HEK293 (cell line): Measurements from ENCODE around the gene CDSN.

Source experiments
- CTCF ChIA-PET: fragments of 350-600 bp; formaldehyde crosslinking; extraction: SDS; loops from one replicate; lab custom pipeline; 2021; ENCODE audit warnings: antibody characterized with exemption; lab: Yijun Ruan, JAX
- POLR2A ChIA-PET: fragments of 300-600 bp; formaldehyde crosslinking; extraction: SDS; loops from one replicate; lab custom pipeline; 2020; ENCODE audit warnings: antibody characterized with exemption, inconsistent platforms; lab: Yijun Ruan, JAX
- H3K27ac ChIP-seq: fragments of 200-500 bp; sonication (Bioruptor generic); 2 replicates; pipeline ENCODE4 v1.5.1; 2014; ENCODE audit warnings: low read depth, low read length, control low read depth, inconsistent platforms; ENCODE audit errors: extremely low read depth
- H3K36me3 ChIP-seq, 2 experiments: fragments of 200-500 bp in 1 of 2; sonication (Bioruptor generic) in 1 of 2; 1 replicate in 1 of 2; 2 replicates in 1 of 2; pipeline ENCODE4 v1.5.1; 2014 to 2017; ENCODE audit warnings: inconsistent platforms in 2 of 2, low read length in 2 of 2; ENCODE audit not compliant: control insufficient read depth in 2 of 2, insufficient read depth in 1 of 2
- H3K4me1 ChIP-seq: fragments of 200-500 bp; sonication (Bioruptor generic); 2 replicates; pipeline ENCODE4 v1.5.1; 2014; ENCODE audit warnings: mild to moderate bottlenecking, low read length, inconsistent platforms; ENCODE audit not compliant: control insufficient read depth, insufficient read depth
- H3K4me3 ChIP-seq: 2 replicates; pipeline ENCODE4 v1.5.1; 2011; ENCODE audit warnings: low read depth, mild to moderate bottlenecking, control low read depth, low read length, moderate library complexity
- H3K9me3 ChIP-seq: fragments of 200-500 bp; sonication (Bioruptor generic); 2 replicates; pipeline ENCODE4 v1.5.1; 2014; ENCODE audit warnings: low read depth, low read length, inconsistent platforms; ENCODE audit not compliant: control insufficient read depth, insufficient read depth
- KLF9 ChIP-seq: fragments of 450-650 bp; formaldehyde crosslinking; IDR thresholded peaks from 2 replicates; pipeline ENCODE4 v1.5.1; 2016; ENCODE audit warnings: missing biosample characterization, missing genetic modification characterization, low read depth
- PRDM1 ChIP-seq: fragments of 450-650 bp; formaldehyde crosslinking; IDR thresholded peaks from 2 replicates; pipeline ENCODE4; 2016; ENCODE audit warnings: missing biosample characterization, missing genetic modification characterization
- REPIN1 ChIP-seq: fragments of 450-650 bp; formaldehyde crosslinking; IDR thresholded peaks from 2 replicates; pipeline ENCODE4 v1.5.1; 2017; ENCODE audit warnings: missing biosample characterization, missing genetic modification characterization, low read depth
- SCRT2 ChIP-seq: fragments of 450-650 bp; formaldehyde crosslinking; IDR thresholded peaks from 2 replicates; pipeline ENCODE4 v1.5.1; 2016; ENCODE audit warnings: missing biosample characterization, missing genetic modification characterization
- YY1 ChIP-seq: fragments of 450-650 bp; formaldehyde crosslinking; IDR thresholded peaks from 2 replicates; pipeline ENCODE4 v1.5.1; 2018; ENCODE audit warnings: missing biosample characterization, missing genetic modification characterization
- ZBTB11 ChIP-seq: fragments of 450-650 bp; formaldehyde crosslinking; conservative IDR thresholded peaks from 2 replicates; pipeline ENCODE4 v1.5.1; 2016; ENCODE audit warnings: low read depth, missing biosample characterization, missing genetic modification characterization
- ZBTB21 ChIP-seq: fragments of 450-650 bp; formaldehyde crosslinking; IDR thresholded peaks from 2 replicates; pipeline ENCODE4 v1.5.1; 2017; ENCODE audit warnings: missing biosample characterization, missing genetic modification characterization
- ZFP3 ChIP-seq: fragments of 450-650 bp; formaldehyde crosslinking; IDR thresholded peaks from 2 replicates; pipeline ENCODE4 v1.5.1; 2016; ENCODE audit warnings: low read depth, missing biosample characterization, missing genetic modification characterization
- ZNF10 ChIP-seq: fragments of 450-650 bp; formaldehyde crosslinking; IDR thresholded peaks from 2 replicates; pipeline ENCODE4 v1.5.1; 2017; ENCODE audit warnings: missing biosample characterization, missing genetic modification characterization
- ZNF146 ChIP-seq: fragments of 450-650 bp; formaldehyde crosslinking; IDR thresholded peaks from 2 replicates; pipeline ENCODE4 v1.5.1; 2016; ENCODE audit warnings: missing biosample characterization, missing genetic modification characterization
- ZNF155 ChIP-seq: fragments of 450-650 bp; formaldehyde crosslinking; IDR thresholded peaks from 2 replicates; pipeline ENCODE4 v1.5.1; 2016; ENCODE audit warnings: missing biosample characterization, missing genetic modification characterization
- ZNF16 ChIP-seq: fragments of 450-650 bp; formaldehyde crosslinking; IDR thresholded peaks from 2 replicates; pipeline ENCODE4 v1.5.1; 2016; ENCODE audit warnings: low read depth, missing biosample characterization, missing genetic modification characterization
- ZNF2 ChIP-seq: fragments of 450-650 bp; formaldehyde crosslinking; IDR thresholded peaks from 2 replicates; pipeline ENCODE4 v1.5.1; 2016; ENCODE audit warnings: missing biosample characterization, missing genetic modification characterization
- ZNF214 ChIP-seq: fragments of 450-650 bp; formaldehyde crosslinking; IDR thresholded peaks from 2 replicates; pipeline ENCODE4 v1.5.1; 2017; ENCODE audit warnings: missing biosample characterization, mild to moderate bottlenecking, missing genetic modification characterization, borderline replicate concordance
- ZNF26 ChIP-seq: fragments of 450-650 bp; formaldehyde crosslinking; IDR thresholded peaks from 2 replicates; pipeline ENCODE4 v1.5.1; 2016; ENCODE audit warnings: missing biosample characterization, missing genetic modification characterization
- ZNF292 ChIP-seq: fragments of 450-650 bp; formaldehyde crosslinking; IDR thresholded peaks from 2 replicates; pipeline ENCODE4 v1.5.1; 2016; ENCODE audit warnings: low read depth, missing biosample characterization, missing genetic modification characterization, borderline replicate concordance
- ZNF350 ChIP-seq: fragments of 450-650 bp; formaldehyde crosslinking; IDR thresholded peaks from 2 replicates; pipeline ENCODE4 v1.5.0; 2017; ENCODE audit warnings: missing biosample characterization, mild to moderate bottlenecking, missing genetic modification characterization
- ZNF510 ChIP-seq: fragments of 450-650 bp; formaldehyde crosslinking; IDR thresholded peaks from 2 replicates; pipeline ENCODE4 v1.5.1; 2018; ENCODE audit warnings: mild to moderate bottlenecking, missing genetic modification characterization, missing biosample characterization; ENCODE audit not compliant: insufficient replicate concordance
- ZNF514 ChIP-seq: fragments of 450-650 bp; formaldehyde crosslinking; IDR thresholded peaks from 2 replicates; pipeline ENCODE4 v1.5.1; 2016; ENCODE audit warnings: missing biosample characterization, missing genetic modification characterization
- ZNF521 ChIP-seq: fragments of 450-650 bp; formaldehyde crosslinking; IDR thresholded peaks from 2 replicates; pipeline ENCODE4 v1.5.1; 2017; ENCODE audit warnings: missing biosample characterization, mild to moderate bottlenecking, missing genetic modification characterization
- ZNF596 ChIP-seq: fragments of 450-650 bp; IDR thresholded peaks from 2 replicates; pipeline ENCODE4 v1.5.0; 2018; ENCODE audit warnings: missing biosample characterization, mild to moderate bottlenecking, missing genetic modification characterization, moderate library complexity
- ZNF629 ChIP-seq: fragments of 450-650 bp; formaldehyde crosslinking; IDR thresholded peaks from 2 replicates; pipeline ENCODE4 v1.5.1; 2017; ENCODE audit warnings: missing biosample characterization, missing genetic modification characterization
- ZNF664 ChIP-seq: fragments of 450-650 bp; formaldehyde crosslinking; IDR thresholded peaks from 2 replicates; pipeline ENCODE4 v1.5.1; 2016; ENCODE audit warnings: missing biosample characterization, missing genetic modification characterization
- ZNF701 ChIP-seq: fragments of 450-650 bp; formaldehyde crosslinking; IDR thresholded peaks from 2 replicates; pipeline ENCODE4 v1.5.1; 2016; ENCODE audit warnings: missing biosample characterization, missing genetic modification characterization
- ZNF747 ChIP-seq: fragments of 450-650 bp; formaldehyde crosslinking; IDR thresholded peaks from 2 replicates; pipeline ENCODE4 v1.5.1; 2016; ENCODE audit warnings: missing biosample characterization, missing genetic modification characterization
- ZNF776 ChIP-seq: fragments of 450-650 bp; formaldehyde crosslinking; IDR thresholded peaks from 2 replicates; pipeline ENCODE4 v1.5.0; 2017; ENCODE audit warnings: missing biosample characterization, missing genetic modification characterization, borderline replicate concordance
- ZNF792 ChIP-seq: fragments of 450-650 bp; formaldehyde crosslinking; IDR thresholded peaks from 2 replicates; pipeline ENCODE4 v1.5.1; 2016; ENCODE audit warnings: missing biosample characterization, missing genetic modification characterization
- ZNF830 ChIP-seq: fragments of 450-650 bp; IDR thresholded peaks from 2 replicates; pipeline ENCODE4 v1.5.0; 2018; ENCODE audit warnings: missing biosample characterization, missing genetic modification characterization, low read depth, mild to moderate bottlenecking, moderate library complexity
- TF ChIP-seq, protein P1 (sequence below): fragments of 450-650 bp; formaldehyde crosslinking; IDR thresholded peaks from 2 replicates; pipeline ENCODE4 v1.5.1; 2016; ENCODE audit warnings: missing biosample characterization, missing genetic modification characterization, borderline replicate concordance

The CDSN gene

DNA sequence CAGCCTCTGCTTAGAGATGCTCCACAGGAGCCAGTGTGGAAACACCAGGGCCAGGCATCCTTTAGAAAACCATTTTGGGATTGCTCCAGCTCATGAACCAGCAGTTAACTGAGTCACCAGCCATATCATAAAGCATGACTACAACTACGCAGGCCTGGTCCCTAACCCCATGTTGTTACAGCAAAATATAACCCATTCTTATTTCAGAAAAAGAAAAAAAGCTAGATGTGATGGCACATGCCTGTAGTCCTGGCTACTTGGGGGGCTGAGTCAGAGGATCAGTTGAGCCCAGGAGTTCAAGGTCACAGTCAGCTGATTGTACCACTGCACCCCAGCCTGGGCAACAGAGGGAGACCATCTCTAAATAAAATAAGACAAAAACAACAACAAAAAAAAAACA lies 44.7 kb downstream of the CDSN start:
- H3K9me3 ChIP-seq: no peaks in the 10 kb centered on the region
- no peaks in the 10 kb centered on the region for H3K36me3 ChIP-seq
- POLR2A ChIA-PET: no interaction called here
- no peak overlapping the region for H3K4me3 ChIP-seq
- CTCF ChIA-PET: interaction anchor here (0.6 to 4.9 kb wide), 6 partner anchors 12 to 345 kb away, joined by 3 to 37 read pairs (median 4); partner anchors contain the start of gene VARS2
- H3K27ac ChIP-seq: no peak overlapping the region
- TF ChIP-seq ZNF350 (tag by site-specific recombination) (no peak), ZNF10 (tag by site-specific recombination) (no peak), ZNF830 (tag by site-specific recombination) (no peak), ZNF792 (tag by site-specific recombination) (no peak), ZNF146 (tag by site-specific recombination) (no peak), ZNF16 (tag by site-specific recombination) (no peak), ZNF629 (tag by site-specific recombination) (no peak), KLF9 (tag by site-specific recombination) (no peak), ZBTB11 (tag by site-specific recombination) (no peak), ZNF510 (no peak), ZBTB21 (tag by site-specific recombination) (no peak), ZNF747 (tag by site-specific recombination) (no peak)
- TF ChIP-seq, protein P1, sequence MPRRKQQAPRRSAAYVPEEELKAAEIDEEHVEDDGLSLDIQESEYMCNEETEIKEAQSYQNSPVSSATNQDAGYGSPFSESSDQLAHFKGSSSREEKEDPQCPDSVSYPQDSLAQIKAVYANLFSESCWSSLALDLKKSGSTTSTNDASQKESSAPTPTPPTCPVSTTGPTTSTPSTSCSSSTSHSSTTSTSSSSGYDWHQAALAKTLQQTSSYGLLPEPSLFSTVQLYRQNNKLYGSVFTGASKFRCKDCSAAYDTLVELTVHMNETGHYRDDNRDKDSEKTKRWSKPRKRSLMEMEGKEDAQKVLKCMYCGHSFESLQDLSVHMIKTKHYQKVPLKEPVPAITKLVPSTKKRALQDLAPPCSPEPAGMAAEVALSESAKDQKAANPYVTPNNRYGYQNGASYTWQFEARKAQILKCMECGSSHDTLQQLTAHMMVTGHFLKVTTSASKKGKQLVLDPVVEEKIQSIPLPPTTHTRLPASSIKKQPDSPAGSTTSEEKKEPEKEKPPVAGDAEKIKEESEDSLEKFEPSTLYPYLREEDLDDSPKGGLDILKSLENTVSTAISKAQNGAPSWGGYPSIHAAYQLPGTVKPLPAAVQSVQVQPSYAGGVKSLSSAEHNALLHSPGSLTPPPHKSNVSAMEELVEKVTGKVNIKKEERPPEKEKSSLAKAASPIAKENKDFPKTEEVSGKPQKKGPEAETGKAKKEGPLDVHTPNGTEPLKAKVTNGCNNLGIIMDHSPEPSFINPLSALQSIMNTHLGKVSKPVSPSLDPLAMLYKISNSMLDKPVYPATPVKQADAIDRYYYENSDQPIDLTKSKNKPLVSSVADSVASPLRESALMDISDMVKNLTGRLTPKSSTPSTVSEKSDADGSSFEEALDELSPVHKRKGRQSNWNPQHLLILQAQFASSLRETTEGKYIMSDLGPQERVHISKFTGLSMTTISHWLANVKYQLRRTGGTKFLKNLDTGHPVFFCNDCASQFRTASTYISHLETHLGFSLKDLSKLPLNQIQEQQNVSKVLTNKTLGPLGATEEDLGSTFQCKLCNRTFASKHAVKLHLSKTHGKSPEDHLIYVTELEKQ (tag by site-specific recombination): no peak
- TF ChIP-seq, all 188 proteins: peak for 0
- peaks cover 17% of the 10 kb centered on the region for H3K4me1 ChIP-seq

DNA sequence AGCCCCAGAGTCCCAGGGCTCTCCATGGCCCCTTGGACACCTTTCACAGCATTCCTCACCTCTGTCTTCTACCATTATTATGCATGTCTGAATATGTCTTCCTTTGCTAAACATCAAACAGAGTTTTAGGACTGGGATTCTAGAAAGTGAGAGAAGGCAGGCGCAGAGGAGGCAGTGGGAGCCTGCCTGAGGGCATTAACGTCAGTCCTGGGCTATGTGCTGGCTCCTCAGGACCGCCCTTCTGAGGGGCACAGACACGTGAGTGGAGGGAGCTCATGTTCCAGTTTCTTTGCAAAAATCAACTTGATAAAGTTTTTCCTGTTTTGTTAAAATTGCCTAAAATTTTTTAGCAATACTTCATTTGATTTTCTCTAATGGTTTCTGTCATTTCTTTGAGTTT lies 45.8 kb downstream of the CDSN start:
- no peaks in the 10 kb centered on the region for H3K9me3 ChIP-seq
- H3K36me3 ChIP-seq: no peaks in the 10 kb centered on the region
- H3K4me3 ChIP-seq: no peak overlapping the region
- ChIA-PET CTCF (interaction anchor here (0.6 to 4.5 kb wide), 7 partner anchors 9 to 591 kb away, joined by 3 to 33 read pairs (median 3); partner anchors contain the start of gene VARS2), POLR2A (no interaction called here)
- peaks cover 17% of the 10 kb centered on the region for H3K4me1 ChIP-seq
- H3K27ac ChIP-seq: no peak overlapping the region
- TF ChIP-seq PRDM1 (tag by site-specific recombination) (no peak), ZNF26 (no peak), ZNF214 (tag by site-specific recombination) (no peak), SCRT2 (tag by site-specific recombination) (no peak), ZNF664 (no peak), ZFP3 (tag by site-specific recombination) (no peak), ZNF701 (tag by site-specific recombination) (no peak), ZNF2 (tag by site-specific recombination) (no peak), ZNF521 (tag by site-specific recombination) (no peak), ZNF514 (tag by site-specific recombination) (no peak), REPIN1 (no peak), ZNF292 (tag by site-specific recombination) (no peak), ZNF596 (tag by site-specific recombination) (no peak), ZNF776 (tag by site-specific recombination) (no peak), ZNF155 (tag by site-specific recombination) (no peak), YY1 (no peak)
